Mesodermal cell (in vitro differentiated cells): ENCODE results near the gene DLGAP5.

ENCODE experiments used
- H3K27ac ChIP-seq: 2 replicates; pipeline ENCODE4 v1.7.0; 2013; ENCODE audit warnings: mild to moderate bottlenecking, low read depth, low read length, moderate library complexity; ENCODE audit not compliant: severe bottlenecking
- H3K36me3 ChIP-seq: 2 replicates; pipeline ENCODE4 v1.7.1; 2013; ENCODE audit warnings: mild to moderate bottlenecking, low read length, moderate library complexity; ENCODE audit not compliant: control insufficient read depth, insufficient read depth
- H3K4me1 ChIP-seq: one replicate; pipeline ENCODE4 v1.7.1; 2013; ENCODE audit warnings: mild to moderate bottlenecking, low read length; ENCODE audit not compliant: insufficient read depth, control insufficient read depth, poor library complexity, severe bottlenecking
- H3K4me3 ChIP-seq: 2 replicates; pipeline ENCODE4 v1.7.0; 2013; ENCODE audit warnings: low read length, control low read depth, mild to moderate bottlenecking; ENCODE audit not compliant: insufficient read depth, poor library complexity, severe bottlenecking; ENCODE audit errors: extremely low read depth
- H3K9me3 ChIP-seq: 2 replicates; pipeline ENCODE4 v1.7.1; 2013; ENCODE audit warnings: mild to moderate bottlenecking, low read length, moderate library complexity; ENCODE audit not compliant: control insufficient read depth
- WGBS, 2 experiments: methylation state at CpG; one replicate each; pipeline ENCODE4 v1.1.5; 2013; ENCODE audit warnings: missing lambda C conversion rate in 2 of 2; ENCODE audit not compliant: insufficient coverage in 2 of 2; 5-methylcytosine and 5-hydroxymethylcytosine counted together

The DLGAP5 gene

DNA sequence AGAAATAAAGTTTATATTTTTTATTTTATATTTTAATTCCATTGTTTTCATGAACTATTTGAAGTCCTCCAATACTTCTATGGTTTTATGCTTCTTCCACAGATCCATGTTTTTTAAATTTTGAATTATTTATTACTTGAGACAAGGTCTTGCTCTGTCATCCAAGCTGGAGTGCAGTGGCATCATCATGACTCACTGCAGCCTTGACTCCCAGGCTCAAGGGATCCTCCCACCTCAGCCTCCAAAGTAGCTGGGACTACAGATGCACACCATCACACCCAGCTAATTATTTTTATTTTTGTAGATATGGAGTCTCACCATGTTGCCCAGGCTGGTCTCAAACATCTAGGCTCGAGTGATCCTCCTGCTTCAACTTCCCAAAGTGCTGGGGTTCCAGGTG lies 28.8 kb upstream of the DLGAP5 start:
- no peaks in the 10 kb centered on the region for H3K36me3 ChIP-seq
- 80% methylated on average over 1 of the region's 1 CpG; no CpG with 5 or more reads in 1 of the 2 experiments for WGBS, 2 experiments
- H3K9me3 ChIP-seq = no peaks in the 10 kb centered on the region
- H3K4me3 ChIP-seq = no peak overlapping the region
- H3K27ac ChIP-seq = no peak overlapping the region
- H3K4me1 ChIP-seq = peaks cover 8% of the 10 kb centered on the region

DNA sequence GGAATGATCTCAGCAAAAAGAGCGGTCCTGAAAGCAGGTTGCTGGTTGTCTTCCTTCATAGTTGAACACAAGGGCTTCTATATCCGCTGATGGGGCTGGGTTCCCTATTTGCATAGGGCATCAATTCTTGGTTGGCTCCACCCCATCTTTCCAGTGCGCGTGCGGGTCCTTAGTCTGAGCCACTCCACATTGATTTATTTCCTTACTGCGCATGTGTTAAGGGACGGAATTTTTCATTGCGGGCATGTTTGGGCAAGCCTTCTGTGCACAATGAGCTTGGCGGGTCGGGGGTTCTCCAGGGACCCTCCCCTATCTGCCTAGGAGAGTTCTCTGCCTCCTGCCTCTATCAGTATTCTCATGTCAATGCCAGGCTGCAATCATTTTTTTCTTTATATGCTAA lies 21.2 kb upstream of the DLGAP5 start:
- 89 to 93% methylated on average over 10 of the region's 10 CpGs for WGBS, 2 experiments

GRCh38 chr14:55207832-55208231 lies 16.4 kb upstream of the DLGAP5 start:
- H3K4me3 ChIP-seq = no peak overlapping the region
- WGBS, 2 experiments = 56 to 71% methylated on average over 1 of the region's 2 CpGs
- no peaks in the 10 kb centered on the region for H3K36me3 ChIP-seq
- H3K27ac ChIP-seq = no peak overlapping the region
- no peaks in the 10 kb centered on the region for H3K4me1 ChIP-seq
- H3K9me3 ChIP-seq = no peaks in the 10 kb centered on the region

More for the DNA sequence above, 21.2 kb upstream of the DLGAP5 start:
- H3K4me3 ChIP-seq = no peak overlapping the region
- H3K9me3 ChIP-seq = no peaks in the 10 kb centered on the region
- H3K27ac ChIP-seq = no peak overlapping the region
- H3K36me3 ChIP-seq = no peaks in the 10 kb centered on the region
- no peaks in the 10 kb centered on the region for H3K4me1 ChIP-seq

GRCh38 chr14:55206175-55206693 lies 14.8 kb upstream of the DLGAP5 start:
- no peaks in the 10 kb centered on the region for H3K4me1 ChIP-seq
- no peak overlapping the region for H3K27ac ChIP-seq
- no peaks in the 10 kb centered on the region for H3K9me3 ChIP-seq
- no peaks in the 10 kb centered on the region for H3K36me3 ChIP-seq
- H3K4me3 ChIP-seq = no peak overlapping the region
- WGBS, 2 experiments = no CpG with 5 or more reads among the region's 2 CpGs

DNA sequence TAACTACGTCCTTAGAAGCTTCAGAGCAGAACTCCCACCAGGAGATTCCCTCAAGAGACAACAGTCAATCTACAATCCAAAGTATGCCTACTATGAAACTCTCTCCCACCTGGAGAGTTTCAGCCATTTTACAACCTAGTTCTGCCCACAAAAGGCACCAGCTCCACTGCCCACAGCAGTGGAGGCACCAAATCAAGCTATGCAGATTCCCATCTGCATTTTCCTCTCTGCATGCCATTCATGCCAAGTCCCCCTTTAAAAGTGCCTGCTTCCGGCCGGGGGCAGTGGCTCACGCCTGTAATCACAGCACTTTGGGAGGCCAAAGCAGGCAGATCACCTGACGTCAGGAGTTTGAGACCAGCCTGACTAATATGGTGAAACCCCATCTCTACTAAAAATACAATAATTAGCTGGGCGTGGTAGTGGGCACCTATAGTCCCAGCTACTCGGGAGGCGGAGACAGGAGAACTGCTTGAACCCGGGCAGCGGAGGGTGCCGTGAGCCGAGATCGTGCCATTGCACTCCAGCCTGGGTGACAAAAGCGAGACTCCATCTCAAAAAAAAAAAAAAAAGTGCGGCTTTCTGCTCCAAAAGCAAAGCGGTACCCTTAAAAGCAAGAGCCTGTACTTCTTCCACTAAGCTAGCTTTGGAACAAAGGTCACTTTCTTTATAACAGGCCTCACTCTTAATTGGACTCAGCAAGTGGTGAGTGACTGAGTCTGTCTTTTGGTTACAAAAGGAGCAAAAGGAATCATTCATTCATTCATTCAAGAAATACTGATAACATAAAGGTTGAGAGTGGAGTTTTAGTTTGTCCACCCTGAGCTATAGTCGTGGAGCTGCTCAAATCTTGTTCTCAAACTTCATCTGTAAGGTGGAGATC lies 10.1 kb upstream of the DLGAP5 start:
- Histone ChIP-seq H3K9me3 (no peaks in the 10 kb centered on the region), H3K4me3 (no peak overlapping the region), H3K4me1 (no peaks in the 10 kb centered on the region), H3K36me3 (no peaks in the 10 kb centered on the region), H3K27ac (no peak overlapping the region)
- WGBS, 2 experiments = 74 to 77% methylated on average over 13 to 14 of the region's 17 CpGs

GRCh38 chr14:55200651-55201050 lies 9.3 kb upstream of the DLGAP5 start:
- Histone ChIP-seq H3K36me3 (no peaks in the 10 kb centered on the region), H3K4me3 (no peak overlapping the region), H3K4me1 (no peaks in the 10 kb centered on the region), H3K9me3 (no peaks in the 10 kb centered on the region), H3K27ac (no peak overlapping the region)
- whole genome bisulfite sequencing, 2 experiments = 100% methylated on average over 3 of the region's 3 CpGs; no CpG with 5 or more reads in 1 of the 2 experiments

DNA sequence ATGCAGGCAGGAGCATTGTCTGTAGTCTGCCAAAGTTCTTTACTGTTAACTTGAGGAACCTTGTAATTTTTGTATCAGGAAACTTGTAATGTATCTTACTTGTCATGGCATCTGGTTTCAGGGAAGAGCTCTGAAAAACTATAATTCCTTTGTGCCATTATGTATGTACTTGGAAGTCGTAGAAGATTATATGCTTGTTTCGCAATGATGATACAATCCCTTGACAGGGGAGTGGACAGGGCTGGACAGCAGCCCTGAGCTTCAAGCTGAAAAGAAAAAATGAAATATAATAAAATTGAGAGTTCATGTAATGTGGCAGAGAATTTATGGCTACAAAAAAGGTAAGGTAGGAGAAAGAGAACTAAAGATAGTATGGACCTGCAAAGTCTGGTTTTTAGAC lies 7.4 kb upstream of the DLGAP5 start:
- H3K36me3 ChIP-seq = no peaks in the 10 kb centered on the region
- WGBS, 2 experiments = 100% methylated on average over 2 of the region's 2 CpGs
- H3K4me1 ChIP-seq = no peaks in the 10 kb centered on the region
- H3K27ac ChIP-seq = no peak overlapping the region
- no peak overlapping the region for H3K4me3 ChIP-seq
- H3K9me3 ChIP-seq = no peaks in the 10 kb centered on the region

DNA sequence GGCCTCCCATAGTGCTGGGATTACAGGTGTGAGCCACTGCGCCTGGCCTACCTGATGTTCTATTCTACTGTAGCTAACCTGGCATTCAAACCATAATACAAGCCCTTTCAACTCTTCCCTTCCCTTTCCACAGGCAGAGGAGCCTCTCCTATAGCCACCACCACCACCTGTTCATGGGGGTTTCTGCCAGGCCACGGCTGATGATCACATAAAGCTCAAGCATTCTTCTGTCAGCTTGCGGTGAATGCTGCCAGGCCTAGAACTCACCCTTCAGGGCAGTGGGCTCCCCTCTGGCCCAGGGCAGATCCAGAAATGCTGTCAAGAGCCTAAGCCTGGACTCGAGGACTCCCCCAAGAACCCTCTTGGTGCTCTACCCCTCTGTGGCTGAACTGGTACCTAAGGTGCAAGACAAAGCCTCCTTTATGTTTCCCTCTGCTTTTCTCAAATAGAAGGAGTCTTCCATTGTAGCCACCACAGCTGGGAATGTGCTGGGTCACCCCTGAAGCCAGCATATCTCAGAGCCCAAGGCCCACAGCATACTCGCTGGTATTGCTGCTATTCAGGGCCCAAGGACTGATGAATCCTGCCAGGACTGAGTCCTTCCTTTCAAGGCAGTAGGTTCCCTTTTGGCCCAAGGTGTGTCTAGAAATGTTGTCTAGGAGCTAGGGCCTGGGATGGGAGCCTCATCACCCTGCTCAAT lies 3.4 kb upstream of the DLGAP5 start:
- H3K4me3 ChIP-seq = no peak overlapping the region
- no peak overlapping the region for H3K27ac ChIP-seq
- H3K9me3 ChIP-seq = peaks cover 8% of the 10 kb centered on the region
- H3K36me3 ChIP-seq = no peaks in the 10 kb centered on the region
- 87 to 91% methylated on average over 5 of the region's 5 CpGs for WGBS, 2 experiments
- H3K4me1 ChIP-seq = no peaks in the 10 kb centered on the region

GRCh38 chr14:55192054-55192621 lies 753 bp upstream of the DLGAP5 start:
- Histone ChIP-seq H3K9me3 (peaks cover 8% of the 10 kb centered on the region), H3K4me1 (no peaks in the 10 kb centered on the region), H3K27ac (no peak overlapping the region), H3K36me3 (peaks cover 12% of the 10 kb centered on the region), H3K4me3 (peak overlapping the region; percentile 77)
- 50 to 68% methylated on average over 5 to 7 of the region's 11 CpGs for WGBS, 2 experiments

DNA sequence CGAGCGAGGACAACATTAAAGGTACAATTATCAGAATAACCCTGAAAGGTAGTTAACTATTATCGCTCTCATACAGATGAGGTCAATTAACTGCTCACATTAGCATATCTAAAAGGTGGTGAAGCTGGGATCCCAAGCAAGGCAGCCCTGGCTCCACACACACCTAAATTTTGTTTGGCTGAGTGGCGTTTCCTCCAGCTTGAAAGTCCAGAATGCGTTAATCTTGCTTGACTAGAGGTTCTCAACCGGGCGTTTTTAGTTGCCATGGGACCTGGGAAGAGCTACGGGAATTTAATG lies 531 bp downstream of the DLGAP5 start:
- Histone ChIP-seq H3K4me3 (peak overlapping the region; percentile 77), H3K4me1 (no peaks in the 10 kb centered on the region), H3K36me3 (peaks cover 17% of the 10 kb centered on the region), H3K27ac (no peak overlapping the region), H3K9me3 (peaks cover 8% of the 10 kb centered on the region)
- 0% methylated on average over 5 of the region's 8 CpGs for WGBS, 2 experiments
